ENCODE measurements around the gene KLK13.

Gene KLK13

GRCh38 chr19:51025809-51026553 is 38.9 kb downstream of the KLK13 start:
- no peak for TF ChIP-seq ZNF274 (IDR thresholded peaks at IDR 0.05; ENCODE audit: low read depth, low read length)
- H3K4me3 ChIP-seq (ENCODE audit: low read length) = no peak overlapping the region

DNA sequence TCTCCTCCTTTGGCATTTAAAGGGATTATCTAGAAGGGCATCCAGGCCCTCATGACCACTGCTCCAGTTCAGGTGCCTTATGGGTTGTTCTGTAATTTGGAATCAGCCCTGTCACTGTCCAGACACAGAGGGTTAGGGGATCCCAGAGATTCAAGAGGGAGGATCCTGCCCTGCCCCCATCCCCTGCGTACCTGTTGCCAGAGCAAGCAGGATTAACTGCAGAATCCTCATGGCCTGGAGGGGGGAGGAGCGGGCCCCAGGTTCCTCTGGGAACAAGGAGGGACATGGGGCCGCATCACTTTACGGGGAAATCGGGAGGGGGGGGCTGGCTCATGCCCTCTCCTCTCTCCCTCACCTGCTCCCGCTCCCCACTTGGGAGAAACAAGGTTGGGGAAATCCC is 39.5 kb downstream of the KLK13 start:
- no peak for TF ChIP-seq ZNF274 (IDR thresholded peaks at IDR 0.05; ENCODE audit: low read depth, low read length)
- H3K4me3 ChIP-seq (ENCODE audit: low read length) = no peak overlapping the region

GRCh38 chr19:51024924-51025323 is 40.0 kb downstream of the KLK13 start:
- H3K4me3 ChIP-seq (ENCODE audit: low read length) = no peak overlapping the region
- no peak for TF ChIP-seq ZNF274 (IDR thresholded peaks at IDR 0.05; ENCODE audit: low read depth, low read length)

- no peak for TF ChIP-seq ZNF274 (IDR thresholded peaks at IDR 0.05; ENCODE audit: low read depth, low read length)
- no peak overlapping the region for H3K4me3 ChIP-seq (ENCODE audit: low read length)
These were observed 40.9 kb downstream of the KLK13 start for GRCh38 chr19:51023946-51024345.

GRCh38 chr19:51022526-51022925 is 42.4 kb downstream of the KLK13 start:
- TF ChIP-seq ZNF274 (IDR thresholded peaks at IDR 0.05; ENCODE audit: low read depth, low read length) = no peak
- H3K4me3 ChIP-seq (ENCODE audit: low read length) = no peak overlapping the region

DNA sequence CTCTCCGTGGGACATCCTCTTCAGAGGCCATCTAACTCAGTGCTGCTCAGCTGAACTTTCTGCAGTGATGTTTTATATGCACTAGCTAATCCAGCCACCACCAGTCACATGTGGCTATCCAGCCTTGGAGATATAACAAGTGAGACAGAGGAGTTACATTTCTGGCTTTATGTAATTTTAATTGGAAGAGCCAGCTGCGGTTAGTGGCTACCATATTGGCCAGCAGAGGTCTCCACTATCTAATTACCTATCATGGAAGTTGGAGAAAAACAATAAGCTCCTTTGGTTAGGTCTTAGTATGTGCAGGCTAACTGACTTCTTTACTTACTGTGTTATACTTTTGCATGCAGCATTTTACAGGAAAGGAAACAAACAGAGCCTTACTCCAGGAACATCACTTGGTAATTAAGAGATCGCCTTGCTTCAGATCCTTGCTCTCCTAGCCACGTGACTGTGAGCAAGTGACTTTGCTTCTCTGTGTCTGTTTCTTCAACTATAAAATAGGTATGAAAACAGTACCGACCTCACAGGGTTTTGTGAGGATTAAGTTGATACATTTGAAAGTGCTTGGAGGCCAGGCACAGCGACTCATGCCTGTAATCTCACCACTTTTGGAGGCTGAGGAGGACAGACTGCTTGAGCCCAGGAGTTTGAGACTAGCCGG is 43.8 kb downstream of the KLK13 start:
- TF ChIP-seq ZNF274 (IDR thresholded peaks at IDR 0.05; ENCODE audit: low read depth, low read length) = no peak
- H3K4me3 ChIP-seq (ENCODE audit: low read length) = no peak overlapping the region

GRCh38 chr19:51019544-51019925 is 45.4 kb downstream of the KLK13 start, which contains the start of gene KLK10:
Gene KLK10, minus strand, starts transcription at chr19:51019709. Its CDS starts 579 bp downstream, at chr19:51019130.
- no peak for TF ChIP-seq ZNF274 (IDR thresholded peaks at IDR 0.05; ENCODE audit: low read depth, low read length)
- no peak within 1 kb of the TSS for H3K4me3 ChIP-seq (ENCODE audit: low read length)

DNA sequence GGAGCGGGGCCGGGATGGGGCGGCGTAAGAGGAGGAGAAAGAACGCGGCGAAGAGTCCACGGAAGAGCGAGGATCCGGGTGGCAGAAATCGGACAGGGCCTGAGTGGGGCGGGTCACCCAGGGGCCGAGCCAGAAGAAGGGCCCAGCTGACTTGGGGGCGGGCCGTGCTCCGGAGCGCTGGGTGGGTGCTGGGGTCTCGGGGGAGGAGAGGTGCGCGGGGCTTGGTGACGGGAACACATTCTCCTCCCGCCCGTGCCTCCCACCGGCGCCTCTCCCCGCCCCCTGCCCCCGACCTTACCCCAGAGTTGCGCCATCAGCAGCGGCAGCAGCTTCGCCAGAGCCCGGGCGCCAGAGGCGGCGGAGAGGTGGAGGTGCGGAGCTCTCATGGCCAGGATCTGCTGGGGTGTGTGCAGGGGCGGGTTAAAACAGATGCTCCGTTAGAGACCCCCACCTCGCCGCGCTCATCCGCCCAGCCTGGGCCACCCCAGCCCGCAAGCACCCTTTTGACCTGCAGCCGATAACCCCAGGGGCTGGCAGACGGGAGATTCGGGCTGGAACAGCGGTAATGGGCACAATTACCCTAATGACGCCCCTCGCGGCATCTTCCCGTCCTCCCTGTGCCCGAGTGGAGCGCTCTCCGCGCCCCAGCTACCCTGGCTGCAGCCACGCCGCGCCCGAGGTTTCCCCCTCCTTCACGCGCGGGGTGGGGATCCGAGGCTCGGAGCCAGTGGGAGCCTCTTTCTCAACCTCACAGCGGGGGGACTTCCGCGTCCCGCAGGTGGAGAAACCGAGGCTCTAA is 45.9 kb downstream of the KLK13 start:
- no peak for TF ChIP-seq ZNF274 (IDR thresholded peaks at IDR 0.05; ENCODE audit: low read depth, low read length)

DNA sequence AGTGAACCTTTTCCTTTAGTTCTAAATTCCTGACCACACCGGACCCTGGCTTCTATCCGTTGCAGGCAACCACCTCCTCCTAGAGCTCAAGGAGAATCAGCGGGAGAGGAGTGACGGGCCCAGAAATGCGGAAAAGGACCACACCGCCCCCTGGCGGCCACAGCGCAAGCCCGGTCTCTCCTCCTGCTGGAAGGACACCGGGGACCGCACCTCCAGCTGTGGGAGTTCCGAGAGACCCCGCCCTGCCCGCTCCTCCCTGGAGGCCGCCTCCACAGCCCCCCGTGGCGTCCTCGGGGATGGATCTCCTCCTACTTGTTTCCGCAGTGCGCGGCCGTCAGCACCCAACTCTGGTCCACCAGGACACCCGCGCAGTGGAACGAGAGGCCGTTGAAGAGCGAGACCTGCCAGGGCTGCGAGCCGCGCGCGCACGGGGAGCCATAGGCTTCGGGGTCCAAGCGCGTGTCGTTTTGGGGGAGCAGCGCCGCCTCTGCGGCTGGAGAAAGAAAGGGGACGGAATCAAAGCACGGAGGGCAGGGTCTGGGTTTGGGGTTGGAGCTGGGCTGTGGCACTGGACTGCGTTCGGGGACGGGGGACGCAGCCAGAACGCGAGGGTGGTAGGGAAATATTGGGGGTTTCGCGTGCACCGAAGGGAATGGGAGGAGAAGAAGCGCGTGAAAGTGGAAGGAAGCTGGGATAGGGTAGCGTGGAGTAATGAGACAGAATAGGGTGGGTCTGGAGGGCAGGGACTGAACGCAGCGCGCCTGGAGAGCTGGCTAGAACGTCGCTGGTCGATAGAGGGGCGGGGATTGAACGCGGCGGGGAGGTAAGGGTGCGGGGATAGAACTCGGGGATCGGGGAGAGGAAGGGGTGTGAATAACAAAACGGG is 47.9 kb downstream of the KLK13 start:
- H3K4me3 ChIP-seq (ENCODE audit: low read length) = no peak overlapping the region
- TF ChIP-seq ZNF274 (IDR thresholded peaks at IDR 0.05; ENCODE audit: low read depth, low read length) = no peak

More for the DNA sequence above, 45.9 kb downstream of the KLK13 start:
- H3K4me3 ChIP-seq (ENCODE audit: low read length) = no peak overlapping the region

- TF ChIP-seq ZNF274 (IDR thresholded peaks at IDR 0.05; ENCODE audit: low read depth, low read length) = no peak
- H3K4me3 ChIP-seq (ENCODE audit: low read length) = no peak overlapping the region
These were observed 49.1 kb downstream of the KLK13 start for GRCh38 chr19:51015691-51016267.

DNA sequence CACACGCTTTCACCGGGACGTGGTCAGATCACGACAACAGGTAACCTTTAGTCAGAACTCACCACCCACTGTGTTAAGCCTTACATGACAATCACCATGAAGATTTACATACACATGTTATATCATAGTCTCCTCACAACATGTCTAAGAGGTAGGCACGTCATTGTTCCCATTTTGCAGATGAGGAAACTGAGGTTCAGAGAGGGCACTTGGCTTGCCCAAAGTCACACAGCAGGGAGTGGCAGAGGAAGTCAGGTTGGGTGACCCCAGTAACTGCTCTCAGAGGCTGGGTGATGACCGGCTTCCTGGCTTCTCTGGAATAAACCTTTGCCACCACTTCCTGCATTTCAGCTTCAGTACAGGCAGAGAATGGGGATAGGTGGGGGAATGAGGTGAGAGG is 50.6 kb downstream of the KLK13 start:
- no peak for TF ChIP-seq ZNF274 (IDR thresholded peaks at IDR 0.05; ENCODE audit: low read depth, low read length)

DNA sequence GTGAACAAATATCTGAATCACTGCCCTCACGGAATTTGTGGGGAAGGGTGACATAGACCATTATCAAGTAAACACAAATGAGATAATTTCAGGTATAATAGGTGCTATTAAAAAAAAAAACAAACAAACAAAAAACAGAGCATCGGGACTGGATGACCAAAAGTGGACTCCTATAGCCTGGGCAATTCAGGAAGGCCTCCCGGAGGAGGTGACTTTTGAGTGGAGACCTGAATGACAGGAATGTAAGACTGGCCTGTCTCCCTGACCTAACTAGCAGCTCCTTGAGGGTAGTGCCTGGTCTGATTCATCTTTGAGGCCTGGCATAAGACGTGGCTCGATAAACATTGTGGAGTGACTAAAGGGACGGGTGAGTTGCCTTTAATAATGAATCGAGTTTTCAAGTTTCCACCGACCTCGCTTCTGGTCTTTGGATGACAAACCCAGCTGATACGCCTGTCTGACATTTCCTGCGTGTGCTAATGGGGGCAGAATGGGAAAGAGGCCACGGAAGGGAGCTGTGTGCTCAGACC is 52.2 kb downstream of the KLK13 start:
- H3K4me3 ChIP-seq (ENCODE audit: low read length) = no peak overlapping the region
- TF ChIP-seq ZNF274 (IDR thresholded peaks at IDR 0.05; ENCODE audit: low read depth, low read length) = no peak

More for the DNA sequence above, 50.6 kb downstream of the KLK13 start:
- H3K4me3 ChIP-seq (ENCODE audit: low read length) = no peak overlapping the region
